ENCODE measurements around the gene KRT24.

KRT24 gene

GRCh38 chr17:40694584-40694983 lies 9.0 kb downstream of the KRT24 start:
- DNase-seq (ENCODE audit: low read depth in 2 of 2) = no peak

- DNase-seq (ENCODE audit: low read depth in 2 of 2) = no peak
Measured at GRCh38 chr17:40687106-40687505, 16.4 kb downstream of the KRT24 start.

GRCh38 chr17:40686192-40686591 lies 17.4 kb downstream of the KRT24 start:
- DNase-seq (ENCODE audit: low read depth in 2 of 2) = no peak

GRCh38 chr17:40680998-40681397 lies 22.6 kb downstream of the KRT24 start:
- DNase-seq (ENCODE audit: low read depth in 2 of 2) = no peak

DNA sequence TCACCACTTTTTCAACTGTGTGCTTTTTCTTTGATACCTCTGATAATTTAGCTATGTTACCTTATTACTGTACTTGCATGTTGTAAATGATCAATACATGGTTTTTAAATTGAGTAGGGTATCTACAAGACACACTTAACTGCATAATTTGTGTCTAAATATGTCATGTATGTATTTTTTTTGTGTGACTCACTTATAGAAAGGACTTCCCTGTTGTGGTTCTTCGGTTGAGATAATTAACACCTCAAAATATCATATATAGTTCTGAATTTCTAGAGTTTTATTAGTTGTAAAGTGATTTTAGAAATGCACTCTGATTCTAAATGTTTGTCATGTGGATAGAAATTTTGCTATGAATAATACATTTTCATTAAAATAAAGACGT lies 24.0 kb downstream of the KRT24 start:
- DNase-seq (ENCODE audit: low read depth in 2 of 2) = no peak

DNA sequence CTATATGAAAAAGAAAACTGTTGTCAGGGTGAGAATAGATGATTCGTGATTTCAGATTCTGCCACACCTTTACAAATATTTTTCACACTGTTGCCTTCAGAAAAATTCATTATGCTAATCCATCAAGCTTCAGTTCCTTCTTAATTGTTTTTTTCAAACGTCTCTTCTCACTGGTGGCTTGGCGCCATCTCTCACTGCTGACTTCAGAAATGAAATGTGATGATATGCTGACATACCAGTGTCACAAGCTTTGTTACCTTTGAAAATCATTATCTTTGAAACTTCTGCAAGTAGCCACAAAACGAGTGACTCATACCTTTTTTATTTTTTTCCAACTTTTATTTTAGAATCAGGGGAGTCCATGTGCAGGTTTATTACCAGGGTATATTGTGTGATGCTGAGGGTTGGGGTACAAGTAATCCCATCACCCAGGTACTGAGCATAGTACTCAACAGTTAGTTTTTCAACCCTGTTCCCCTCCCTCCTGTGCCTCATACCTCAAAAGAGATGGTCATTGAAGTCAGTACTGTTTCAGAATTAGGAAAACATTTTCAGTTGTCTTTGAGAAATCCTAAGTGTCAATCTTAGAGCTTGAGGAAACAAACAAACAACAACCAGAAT lies 24.5 kb downstream of the KRT24 start:
- no peak for DNase-seq (ENCODE audit: low read depth in 2 of 2)

- DNase-seq (ENCODE audit: low read depth in 2 of 2) = no peak
Measured at GRCh38 chr17:40675905-40676304, 27.6 kb downstream of the KRT24 start.

DNA sequence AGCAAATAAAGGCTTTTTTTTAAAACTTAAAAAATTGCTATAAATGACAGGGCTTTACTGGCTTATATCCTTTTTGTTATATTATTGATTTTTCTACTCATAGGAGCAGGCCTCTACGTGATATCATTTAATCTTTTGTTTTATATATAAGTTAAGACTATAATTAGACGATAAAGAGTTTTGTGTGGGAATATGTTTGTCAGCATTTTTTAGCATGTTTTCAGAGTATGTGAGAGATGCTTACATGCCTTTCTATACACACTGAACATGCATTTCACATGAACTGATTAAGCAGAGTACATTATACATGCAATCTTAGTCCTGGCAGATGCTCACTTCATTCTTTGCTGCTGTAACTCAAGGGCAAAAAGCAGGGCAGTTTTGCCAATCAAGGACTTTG lies 30.9 kb downstream of the KRT24 start:
- no peak for DNase-seq (ENCODE audit: low read depth in 2 of 2)

GRCh38 chr17:40671282-40671681 lies 32.3 kb downstream of the KRT24 start:
- no peak for DNase-seq (ENCODE audit: low read depth in 2 of 2)

GRCh38 chr17:40666331-40666730 lies 37.2 kb downstream of the KRT24 start:
- no peak for DNase-seq (ENCODE audit: low read depth in 2 of 2)

DNA sequence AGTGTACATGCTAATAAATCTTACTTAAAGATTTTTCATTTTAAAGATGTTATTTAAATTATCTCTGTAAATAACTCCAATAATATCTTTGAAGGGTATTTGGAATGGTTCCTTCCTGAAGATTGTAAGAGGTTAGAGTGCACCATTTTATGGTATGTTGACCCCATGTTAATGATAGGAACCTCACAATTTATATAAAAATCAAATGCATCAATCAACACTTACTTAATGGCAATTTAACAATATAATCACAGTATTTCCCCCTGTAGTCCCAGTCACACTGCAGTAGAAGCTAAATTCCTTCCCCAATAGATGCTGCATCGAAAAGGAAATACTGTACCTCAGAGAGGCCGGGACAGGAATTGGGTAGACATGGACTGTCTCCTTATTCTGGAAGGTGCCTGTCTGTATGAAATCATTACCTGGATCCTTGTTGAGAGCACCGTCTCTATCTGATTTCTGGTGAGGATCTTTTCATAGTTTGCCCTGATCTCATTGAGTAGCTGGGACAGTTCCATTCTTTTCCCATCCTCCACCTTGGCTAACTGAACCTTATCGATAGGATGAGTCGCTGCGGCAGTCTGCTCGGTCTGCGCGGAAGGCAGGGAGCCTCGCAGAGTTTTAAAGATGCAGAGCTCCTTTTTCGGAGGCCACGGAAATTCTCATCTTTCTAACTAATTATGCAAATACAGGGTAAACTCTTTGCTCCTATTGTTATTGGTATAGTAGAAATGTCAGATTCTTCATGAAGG lies 38.8 kb downstream of the KRT24 start, which contains the start of gene KRT222:
Gene KRT222 (minus strand): TSS at position 596 of the 752 bp plus-strand sequence. CDS start 78 bp downstream, at position 518.
- no peak for DNase-seq (ENCODE audit: low read depth in 2 of 2)

DNA sequence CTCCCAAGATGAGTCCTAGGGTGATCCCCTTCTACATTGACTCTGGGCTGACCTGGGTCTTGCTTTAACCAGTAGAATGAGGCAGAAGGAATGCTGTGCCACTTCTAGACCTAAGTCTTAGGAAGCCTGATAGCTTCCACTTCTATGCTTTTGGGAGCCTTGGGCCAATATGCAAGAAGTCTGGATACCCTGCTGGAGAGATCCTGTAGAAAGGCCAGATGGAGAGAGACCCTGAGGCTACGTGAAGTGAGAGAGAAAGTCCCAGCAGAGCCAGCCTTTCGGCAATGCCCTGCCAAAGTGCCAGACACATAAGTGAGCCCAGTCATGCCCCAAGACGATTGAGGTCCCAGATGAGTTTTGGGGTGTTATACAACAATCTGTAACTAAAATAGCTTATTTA lies 40.3 kb downstream of the KRT24 start:
- no peak for DNase-seq (ENCODE audit: low read depth in 2 of 2)

GRCh38 chr17:40659911-40660310 lies 43.6 kb downstream of the KRT24 start:
- DNase-seq (ENCODE audit: low read depth in 2 of 2) = no peak

GRCh38 chr17:40658396-40658795 lies 45.2 kb downstream of the KRT24 start:
- DNase-seq (ENCODE audit: low read depth in 2 of 2) = no peak

- no peak for DNase-seq (ENCODE audit: low read depth in 2 of 2)
Measured at GRCh38 chr17:40651939-40652338, 51.6 kb downstream of the KRT24 start.

DNA sequence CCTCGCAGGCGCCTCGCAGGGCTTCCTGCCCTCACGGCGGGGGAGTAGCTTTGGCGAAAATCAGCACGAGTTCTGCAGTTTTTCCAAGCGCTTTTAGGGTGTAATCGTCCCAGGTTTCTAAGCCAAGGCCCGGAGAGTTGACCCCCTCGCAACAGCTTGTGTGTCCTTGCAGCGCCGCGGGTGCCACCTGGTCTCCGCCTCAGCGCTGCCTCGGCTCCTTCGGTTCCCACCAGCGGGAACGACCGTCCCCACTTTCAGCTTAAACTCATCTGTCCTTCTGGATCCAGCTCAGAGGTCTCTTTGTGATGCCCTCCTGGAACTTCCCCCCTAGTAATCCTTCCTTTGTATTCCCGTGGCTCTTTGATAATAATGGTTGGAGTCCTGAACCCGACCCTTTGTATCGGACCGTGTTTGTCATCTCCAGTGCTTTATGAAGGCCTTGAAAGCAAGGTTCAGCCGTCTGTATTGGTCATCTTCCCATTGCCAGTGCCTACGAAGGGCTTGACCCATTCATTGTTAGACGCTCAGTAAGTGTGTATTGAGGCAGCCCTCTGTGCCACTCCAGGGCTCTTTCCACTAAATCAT lies 55.1 kb downstream of the KRT24 start:
- DNase-seq (ENCODE audit: low read depth in 2 of 2) = no peak

All from stimulated activated CD8-positive, alpha-beta memory T cell treated with anti-CD3 and anti-CD28 coated beads, Interleukin-7, amount 100 ng/mL, for 1 hour (primary cell).